ENCODE data around the gene OSBPL10.

OSBPL10 gene

DNA sequence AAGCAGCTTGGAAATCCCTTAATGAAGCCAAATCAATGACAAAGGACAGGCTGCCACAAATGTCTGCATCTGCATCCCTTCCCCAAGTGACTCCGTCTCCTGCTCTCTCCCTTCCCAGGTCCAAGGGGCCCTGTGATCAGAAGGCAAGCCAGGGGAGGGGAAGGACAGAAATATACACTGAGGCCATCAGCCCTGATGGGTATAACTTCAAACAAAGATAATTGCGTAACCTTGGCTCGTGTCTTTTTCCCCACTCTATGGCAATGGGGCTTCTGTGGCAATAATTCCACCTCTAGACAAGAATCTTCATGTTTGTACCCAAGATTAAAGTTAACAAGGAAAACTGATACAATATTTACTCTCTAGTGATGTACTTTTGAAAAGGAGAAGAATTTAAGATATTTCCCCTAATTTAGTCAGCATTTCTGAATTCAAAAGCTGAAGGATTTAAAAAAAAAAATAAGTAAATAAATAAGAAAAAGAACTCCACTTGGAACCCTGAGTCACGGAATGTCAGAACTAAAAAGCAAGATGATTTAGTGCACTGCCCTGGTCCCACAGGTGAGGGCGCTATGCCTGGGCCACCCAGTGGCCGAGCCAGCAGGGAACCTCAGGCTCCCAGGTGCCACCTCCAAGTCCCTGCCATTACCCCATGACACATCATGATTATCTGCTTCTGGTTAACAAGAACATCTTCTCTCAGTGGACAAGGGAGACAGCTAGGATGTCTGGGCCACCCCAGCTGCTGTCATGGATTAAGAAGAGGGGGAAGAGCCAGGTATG lies 293.9 kb downstream of the OSBPL10 start:
- Histone ChIP-seq H3K9ac (ENCODE audit: low read length) (no peak overlapping the region), H3K4me1 (ENCODE audit: insufficient read depth, low read length) (no peaks in the 10 kb centered on the region), H3K27me3 (ENCODE audit: control insufficient read depth in 1 of 2, insufficient read depth in 2 of 2, low read length in 2 of 2) (no peaks in the 10 kb centered on the region), H3K9me3 (ENCODE audit: low read length) (no peaks in the 10 kb centered on the region), H3K4me3 (ENCODE audit: low read depth in 1 of 2, low read length in 2 of 2) (no peak overlapping the region), H3K27ac (ENCODE audit: low read depth, low read length) (no peak overlapping the region), H3K36me3 (ENCODE audit: insufficient read depth, low read length) (no peaks in the 10 kb centered on the region)

DNA sequence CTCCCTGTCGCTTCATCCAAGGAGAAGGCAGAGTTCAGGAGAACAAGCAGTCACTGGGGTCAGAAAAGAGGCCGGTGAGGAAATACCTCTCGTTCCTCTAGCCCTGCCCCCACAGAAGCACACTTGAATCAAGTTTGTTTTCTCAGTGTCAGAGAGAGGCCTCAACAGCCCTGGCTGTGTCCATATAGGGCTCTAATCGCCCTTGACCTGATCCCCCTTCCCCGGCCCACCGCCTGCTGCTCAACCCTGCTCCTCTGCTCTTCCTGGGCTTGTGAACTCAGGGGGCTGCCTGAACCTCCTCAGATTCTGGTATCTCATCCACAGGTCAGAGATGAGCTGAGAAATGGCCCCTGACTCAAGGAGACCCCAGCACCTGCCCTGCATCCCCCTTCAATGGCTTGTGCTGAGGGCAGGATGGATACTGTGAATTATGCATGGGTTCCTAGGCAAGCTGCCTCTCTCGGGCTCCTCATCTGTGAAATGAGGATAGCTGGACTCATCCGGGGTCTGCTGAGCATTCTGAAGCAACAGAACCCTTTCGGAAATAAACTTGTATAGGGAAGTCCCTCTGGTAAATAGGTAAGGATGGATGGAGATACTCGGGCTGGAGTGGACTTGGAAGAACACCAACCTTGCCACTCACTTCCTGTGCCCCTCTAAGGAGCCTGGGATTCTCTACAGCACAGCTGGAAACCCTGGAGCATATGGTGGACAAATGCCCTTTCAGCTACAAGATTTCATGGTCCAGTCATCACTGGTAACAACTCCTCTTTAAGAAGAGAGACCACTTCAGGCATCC lies 300.8 kb downstream of the OSBPL10 start:
- no peak overlapping the region for H3K4me3 ChIP-seq (ENCODE audit: low read depth in 1 of 2, low read length in 2 of 2)

DNA sequence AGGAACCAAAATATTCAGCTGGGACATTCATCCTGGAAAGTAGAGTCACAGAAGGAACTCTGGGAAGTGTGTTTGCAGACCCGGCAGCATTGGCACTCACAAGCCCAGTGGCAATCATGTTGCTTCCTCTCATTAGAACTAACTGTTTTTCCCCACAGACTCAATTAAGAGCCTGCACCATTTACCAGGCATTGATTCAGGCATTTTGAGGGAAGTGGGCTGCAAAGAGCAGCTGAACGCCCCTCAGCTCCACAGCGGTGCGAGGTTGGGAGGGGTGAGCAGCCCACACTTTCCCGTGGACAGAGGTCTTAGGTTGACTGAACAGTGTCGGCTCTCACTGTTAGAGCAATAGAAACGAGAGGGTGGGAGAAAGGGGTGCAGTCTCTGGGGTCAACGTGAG lies 304.5 kb downstream of the OSBPL10 start:
- H3K9ac ChIP-seq (ENCODE audit: low read length): no peak overlapping the region
- H3K36me3 ChIP-seq (ENCODE audit: insufficient read depth, low read length): no peaks in the 10 kb centered on the region
- no peaks in the 10 kb centered on the region for H3K4me1 ChIP-seq (ENCODE audit: insufficient read depth, low read length)
- H3K9me3 ChIP-seq (ENCODE audit: low read length): no peaks in the 10 kb centered on the region
- H3K27ac ChIP-seq (ENCODE audit: low read depth, low read length): no peak overlapping the region
- no peaks in the 10 kb centered on the region for H3K27me3 ChIP-seq (ENCODE audit: control insufficient read depth in 1 of 2, insufficient read depth in 2 of 2, low read length in 2 of 2)
- H3K4me3 ChIP-seq (ENCODE audit: low read depth in 1 of 2, low read length in 2 of 2): no peak overlapping the region

More for the DNA sequence above, 300.8 kb downstream of the OSBPL10 start:
- Histone ChIP-seq H3K36me3 (ENCODE audit: insufficient read depth, low read length) (no peaks in the 10 kb centered on the region), H3K9me3 (ENCODE audit: low read length) (no peaks in the 10 kb centered on the region), H3K9ac (ENCODE audit: low read length) (no peak overlapping the region), H3K27ac (ENCODE audit: low read depth, low read length) (no peak overlapping the region), H3K4me1 (ENCODE audit: insufficient read depth, low read length) (no peaks in the 10 kb centered on the region), H3K27me3 (ENCODE audit: control insufficient read depth in 1 of 2, insufficient read depth in 2 of 2, low read length in 2 of 2) (no peaks in the 10 kb centered on the region)

DNA sequence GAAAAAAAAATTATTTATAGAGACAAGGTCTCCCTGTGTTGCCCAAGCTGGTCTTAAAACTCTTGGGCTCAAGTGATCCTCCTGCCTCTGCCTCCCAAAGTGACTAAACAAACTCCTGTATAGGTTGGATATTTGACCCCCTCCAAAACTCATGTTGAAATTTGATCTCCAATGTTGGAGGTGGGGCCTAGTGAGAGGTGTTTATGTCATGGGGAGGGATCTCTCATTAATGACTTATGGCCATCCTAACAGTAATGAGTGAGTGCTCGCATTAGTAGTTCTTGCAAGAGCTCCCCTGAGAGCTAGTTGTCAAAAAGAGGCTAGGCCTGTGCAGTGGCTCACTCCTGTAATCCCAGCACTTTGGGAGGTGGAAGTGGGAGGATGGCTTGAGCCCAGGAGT lies 307.1 kb downstream of the OSBPL10 start:
- Histone ChIP-seq H3K36me3 (ENCODE audit: insufficient read depth, low read length) (no peaks in the 10 kb centered on the region), H3K4me1 (ENCODE audit: insufficient read depth, low read length) (no peaks in the 10 kb centered on the region), H3K9me3 (ENCODE audit: low read length) (no peaks in the 10 kb centered on the region), H3K27ac (ENCODE audit: low read depth, low read length) (no peak overlapping the region), H3K27me3 (ENCODE audit: control insufficient read depth in 1 of 2, insufficient read depth in 2 of 2, low read length in 2 of 2) (no peaks in the 10 kb centered on the region), H3K9ac (ENCODE audit: low read length) (no peak overlapping the region), H3K4me3 (ENCODE audit: low read depth in 1 of 2, low read length in 2 of 2) (no peak overlapping the region)

DNA sequence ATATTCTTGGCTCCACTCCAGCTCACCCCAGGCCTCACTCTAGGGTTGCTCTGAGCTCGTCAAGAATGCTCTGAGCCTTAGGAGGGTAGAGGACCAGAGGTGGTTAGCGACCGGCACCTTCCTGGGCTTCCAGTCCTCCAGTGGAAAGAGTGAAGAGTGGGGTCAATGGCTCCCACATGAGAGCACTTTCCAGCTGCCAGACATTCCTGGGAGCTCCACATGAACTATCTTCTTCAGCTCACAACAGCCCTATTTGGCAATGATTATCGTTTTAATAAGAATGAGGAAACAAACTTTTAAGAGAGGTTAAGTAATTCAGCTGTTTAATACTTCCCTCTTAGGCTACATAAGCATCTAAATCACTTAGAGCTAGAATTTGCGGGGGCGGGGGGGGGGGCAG lies 309.1 kb downstream of the OSBPL10 start:
- H3K36me3 ChIP-seq (ENCODE audit: insufficient read depth, low read length): no peaks in the 10 kb centered on the region
- H3K27ac ChIP-seq (ENCODE audit: low read depth, low read length): no peak overlapping the region
- no peaks in the 10 kb centered on the region for H3K4me1 ChIP-seq (ENCODE audit: insufficient read depth, low read length)
- no peaks in the 10 kb centered on the region for H3K27me3 ChIP-seq (ENCODE audit: control insufficient read depth in 1 of 2, insufficient read depth in 2 of 2, low read length in 2 of 2)
- H3K4me3 ChIP-seq (ENCODE audit: low read depth in 1 of 2, low read length in 2 of 2): no peak overlapping the region
- no peak overlapping the region for H3K9ac ChIP-seq (ENCODE audit: low read length)
- no peaks in the 10 kb centered on the region for H3K9me3 ChIP-seq (ENCODE audit: low read length)

DNA sequence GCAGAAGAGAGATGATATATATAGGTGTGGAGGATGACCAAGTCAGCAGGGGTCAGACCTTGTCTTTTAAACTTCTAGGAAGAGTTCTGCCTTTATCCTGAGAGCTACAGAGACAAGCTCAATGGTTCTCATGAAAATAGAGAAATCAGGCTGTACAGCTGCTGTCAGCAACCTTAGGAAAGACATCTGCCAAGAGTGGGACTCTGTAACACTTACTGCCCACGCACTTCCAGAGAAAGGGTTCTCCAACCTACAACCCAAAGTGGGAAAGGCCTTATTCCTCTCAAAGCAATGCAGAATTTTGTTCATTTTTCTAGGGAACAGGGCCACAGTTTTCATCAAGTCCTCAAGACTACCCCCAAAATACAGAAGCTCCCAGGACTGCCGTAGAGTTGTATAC lies 309.6 kb downstream of the OSBPL10 start:
- H3K9me3 ChIP-seq (ENCODE audit: low read length): no peaks in the 10 kb centered on the region
- H3K27ac ChIP-seq (ENCODE audit: low read depth, low read length): no peak overlapping the region
- no peak overlapping the region for H3K9ac ChIP-seq (ENCODE audit: low read length)
- H3K4me1 ChIP-seq (ENCODE audit: insufficient read depth, low read length): no peaks in the 10 kb centered on the region
- H3K27me3 ChIP-seq (ENCODE audit: control insufficient read depth in 1 of 2, insufficient read depth in 2 of 2, low read length in 2 of 2): no peaks in the 10 kb centered on the region
- no peaks in the 10 kb centered on the region for H3K36me3 ChIP-seq (ENCODE audit: insufficient read depth, low read length)
- H3K4me3 ChIP-seq (ENCODE audit: low read depth in 1 of 2, low read length in 2 of 2): no peak overlapping the region

DNA sequence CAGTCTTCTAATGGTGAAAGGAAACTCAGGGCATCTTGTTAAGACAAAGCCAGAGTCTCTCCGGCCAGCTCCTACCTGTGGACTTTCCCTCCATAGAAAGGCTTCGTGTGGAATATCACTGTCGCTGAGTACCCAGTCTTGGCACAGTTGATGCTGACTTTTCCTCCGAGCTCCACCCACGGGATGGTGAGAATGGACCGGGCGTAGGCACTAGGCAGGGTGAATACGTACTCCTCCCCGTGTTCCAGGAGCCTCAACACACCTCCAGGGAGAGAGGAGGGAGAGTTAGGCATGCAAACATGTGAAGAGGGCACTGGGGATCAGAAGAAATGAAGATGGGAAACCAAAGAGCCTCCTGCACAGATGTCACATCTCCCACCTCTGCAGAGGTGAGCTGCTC lies 310.3 kb downstream of the OSBPL10 start:
- no peaks in the 10 kb centered on the region for H3K4me1 ChIP-seq (ENCODE audit: insufficient read depth, low read length)
- no peak overlapping the region for H3K9ac ChIP-seq (ENCODE audit: low read length)
- no peak overlapping the region for H3K4me3 ChIP-seq (ENCODE audit: low read depth in 1 of 2, low read length in 2 of 2)
- H3K27ac ChIP-seq (ENCODE audit: low read depth, low read length): no peak overlapping the region
- H3K9me3 ChIP-seq (ENCODE audit: low read length): no peaks in the 10 kb centered on the region
- H3K27me3 ChIP-seq (ENCODE audit: control insufficient read depth in 1 of 2, insufficient read depth in 2 of 2, low read length in 2 of 2): no peaks in the 10 kb centered on the region
- H3K36me3 ChIP-seq (ENCODE audit: insufficient read depth, low read length): no peaks in the 10 kb centered on the region

DNA sequence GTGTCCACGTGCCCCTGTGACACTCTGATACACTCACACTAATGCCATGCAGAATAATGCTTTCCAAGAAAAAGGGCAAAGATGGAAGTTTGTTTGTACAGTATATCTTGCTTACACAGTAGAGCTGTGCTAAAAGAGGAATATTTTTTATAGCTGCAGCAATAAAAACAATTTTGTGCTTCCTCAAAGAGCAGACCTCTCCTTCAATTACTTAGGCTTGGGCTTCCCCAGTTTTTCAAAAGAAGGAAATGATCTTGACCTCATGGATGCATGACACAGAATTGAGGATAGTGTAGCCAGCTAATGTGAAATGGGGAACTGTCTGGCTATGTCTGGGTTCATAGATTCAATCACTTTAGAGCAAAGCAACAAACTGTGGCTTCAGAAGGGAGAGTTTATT lies 310.9 kb downstream of the OSBPL10 start:
- Histone ChIP-seq H3K4me3 (ENCODE audit: low read depth in 1 of 2, low read length in 2 of 2) (no peak overlapping the region), H3K9ac (ENCODE audit: low read length) (no peak overlapping the region), H3K36me3 (ENCODE audit: insufficient read depth, low read length) (no peaks in the 10 kb centered on the region), H3K9me3 (ENCODE audit: low read length) (no peaks in the 10 kb centered on the region), H3K27me3 (ENCODE audit: control insufficient read depth in 1 of 2, insufficient read depth in 2 of 2, low read length in 2 of 2) (no peaks in the 10 kb centered on the region), H3K27ac (ENCODE audit: low read depth, low read length) (no peak overlapping the region), H3K4me1 (ENCODE audit: insufficient read depth, low read length) (no peaks in the 10 kb centered on the region)

DNA sequence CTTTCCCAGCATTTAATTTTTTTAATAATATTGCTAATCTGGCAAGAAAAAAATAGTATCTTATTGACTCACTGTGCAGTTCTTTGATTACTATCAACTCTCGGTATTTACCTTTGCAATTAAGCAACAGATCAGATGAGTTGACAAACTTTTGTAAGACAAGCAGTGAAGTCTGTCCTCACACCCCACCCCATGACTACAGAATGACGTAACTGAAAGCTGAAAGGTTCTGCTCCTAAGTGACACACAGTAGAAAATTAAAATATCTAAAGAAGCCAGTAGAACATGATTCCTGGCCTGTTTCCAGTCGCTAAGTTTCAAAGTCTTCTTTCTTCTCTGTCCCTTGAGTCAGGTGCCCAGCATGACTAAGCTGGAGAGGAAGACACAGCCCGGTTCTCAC lies 312.8 kb downstream of the OSBPL10 start:
- Histone ChIP-seq H3K9ac (ENCODE audit: low read length) (no peak overlapping the region), H3K27me3 (ENCODE audit: control insufficient read depth in 1 of 2, insufficient read depth in 2 of 2, low read length in 2 of 2) (no peaks in the 10 kb centered on the region), H3K27ac (ENCODE audit: low read depth, low read length) (no peak overlapping the region), H3K36me3 (ENCODE audit: insufficient read depth, low read length) (no peaks in the 10 kb centered on the region), H3K4me3 (ENCODE audit: low read depth in 1 of 2, low read length in 2 of 2) (no peak overlapping the region), H3K9me3 (ENCODE audit: low read length) (no peaks in the 10 kb centered on the region), H3K4me1 (ENCODE audit: insufficient read depth, low read length) (no peaks in the 10 kb centered on the region)

DNA sequence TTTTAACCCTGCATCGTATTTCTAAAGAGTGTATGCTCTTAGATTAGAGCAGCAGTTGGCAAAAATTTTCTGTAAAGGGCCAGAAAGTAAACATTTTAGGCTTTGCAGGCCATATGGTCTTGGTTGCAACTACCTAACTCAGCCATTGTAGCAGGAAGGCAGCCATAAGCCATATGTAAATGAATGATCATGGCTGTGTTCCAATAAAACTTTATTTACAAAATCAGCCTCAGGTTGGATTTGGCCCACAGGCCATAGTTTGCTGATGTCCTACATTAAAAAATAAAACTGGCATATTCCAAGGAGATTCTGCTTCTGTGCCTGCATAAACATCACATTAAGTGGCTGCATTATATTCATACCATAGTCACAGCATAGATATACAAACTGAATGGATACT lies 313.5 kb downstream of the OSBPL10 start:
- no peaks in the 10 kb centered on the region for H3K4me1 ChIP-seq (ENCODE audit: insufficient read depth, low read length)
- no peaks in the 10 kb centered on the region for H3K9me3 ChIP-seq (ENCODE audit: low read length)
- H3K27me3 ChIP-seq (ENCODE audit: control insufficient read depth in 1 of 2, insufficient read depth in 2 of 2, low read length in 2 of 2): no peaks in the 10 kb centered on the region
- no peaks in the 10 kb centered on the region for H3K36me3 ChIP-seq (ENCODE audit: insufficient read depth, low read length)
- no peak overlapping the region for H3K9ac ChIP-seq (ENCODE audit: low read length)
- no peak overlapping the region for H3K4me3 ChIP-seq (ENCODE audit: low read depth in 1 of 2, low read length in 2 of 2)
- no peak overlapping the region for H3K27ac ChIP-seq (ENCODE audit: low read depth, low read length)

DNA sequence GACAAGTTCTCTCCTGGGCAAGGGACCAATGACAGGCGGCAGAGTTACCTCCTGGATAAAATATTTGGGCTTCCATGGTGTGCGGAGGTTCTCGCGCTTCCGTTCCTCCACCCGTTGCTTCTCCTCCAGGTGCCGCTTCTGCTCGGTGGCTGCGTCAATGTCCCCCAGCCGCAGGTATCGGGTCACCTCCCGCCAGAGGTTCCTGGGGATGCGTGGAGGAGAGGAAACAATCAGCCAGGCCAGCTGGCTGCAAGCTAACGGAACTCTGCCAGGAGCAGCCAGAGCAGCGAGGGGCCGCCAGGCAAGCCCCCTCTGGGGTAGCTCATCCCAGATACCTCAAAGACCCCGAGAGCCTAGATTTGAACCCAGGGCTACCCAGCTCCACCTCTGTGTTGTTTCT lies 317.0 kb downstream of the OSBPL10 start:
- Histone ChIP-seq H3K27ac (ENCODE audit: low read depth, low read length) (no peak overlapping the region), H3K27me3 (ENCODE audit: control insufficient read depth in 1 of 2, insufficient read depth in 2 of 2, low read length in 2 of 2) (no peaks in the 10 kb centered on the region), H3K9me3 (ENCODE audit: low read length) (no peaks in the 10 kb centered on the region), H3K4me1 (ENCODE audit: insufficient read depth, low read length) (no peaks in the 10 kb centered on the region), H3K9ac (ENCODE audit: low read length) (no peak overlapping the region), H3K36me3 (ENCODE audit: insufficient read depth, low read length) (no peaks in the 10 kb centered on the region), H3K4me3 (ENCODE audit: low read depth in 1 of 2, low read length in 2 of 2) (no peak overlapping the region)
